ENCODE results near the gene GMDS. TPM values are rescaled to one million over a fixed set of nuclear protein-coding genes. Genes with fewer than 3 reads are reported as not detected.

GMDS gene
- total and polyA plus RNA-seq, 2 donors (not counting 3 experiments of a cell fraction or from before 2014, with no cell fraction given): 9.8 to 23.5 TPM

DNA sequence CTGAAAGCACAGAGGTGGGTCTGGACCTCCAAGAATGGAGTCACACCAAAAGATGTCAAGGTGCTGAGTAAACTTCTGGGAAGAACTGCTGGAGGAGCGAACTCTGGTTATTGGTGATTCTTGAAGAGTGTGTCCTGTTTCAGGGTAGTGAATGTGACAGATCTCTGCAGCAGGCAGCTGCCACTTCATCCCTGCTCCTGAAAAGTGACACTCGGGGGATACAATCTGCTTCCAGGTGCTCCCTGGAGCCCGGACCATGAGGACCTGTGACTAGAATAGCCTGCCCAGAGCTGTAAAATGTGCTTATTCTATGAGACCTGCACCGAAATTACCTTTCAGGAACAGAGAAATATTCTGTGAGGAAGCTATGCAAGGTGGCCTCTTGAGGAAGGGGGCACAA is 444.6 kb downstream of the GMDS start:
- intact Hi-C loops (cut with micrococcal nuclease): no loop called here
- dilution Hi-C loops (cut with MboI; ENCODE audit: extremely low pct_ligation_motif_present, low sequenced_read_pairs): no loop called here
- FAIRE-seq: no peak

More for the DNA sequence above, 444.6 kb downstream of the GMDS start:
- DNase-seq (ENCODE audit: low read depth, low spot score): no peak
- Histone ChIP-seq H3K4me2 (ENCODE audit: insufficient read depth, low read length) (no peak overlapping the region), H3K4me3 (replicated peaks in 1 of 3; ENCODE audit: insufficient read depth in 1 of 3, low read depth in 1 of 3, low read length in 3 of 3) (no peak overlapping the region), H2AFZ (ENCODE audit: low read depth, low read length) (no peak overlapping the region), H3K79me2 (ENCODE audit: control insufficient read depth, insufficient read depth, low read length) (no peaks in the 10 kb centered on the region), H3K9me1 (replicated peaks; ENCODE audit: control insufficient read depth, extremely low read depth, insufficient read depth, low read length) (no peaks in the 10 kb centered on the region), H3K27ac (ENCODE audit: insufficient read depth, low read depth, low read length) (no peak overlapping the region), H3K9ac (replicated peaks; ENCODE audit: extremely low read depth, insufficient read depth, low read length) (no peak overlapping the region), H3K27me3 (ENCODE audit: control insufficient read depth in 2 of 2, insufficient read depth in 2 of 2, low read length in 2 of 2) (no peaks in the 10 kb centered on the region), H3K36me3 (ENCODE audit: control insufficient read depth in 2 of 2, extremely low read depth in 1 of 2, insufficient read depth in 2 of 2, low read length in 2 of 2) (no peaks in the 10 kb centered on the region), H4K20me1 (replicated peaks; ENCODE audit: control insufficient read depth, extremely low read depth, insufficient read depth, low read length) (no peaks in the 10 kb centered on the region), H3K9me3 (replicated peaks; ENCODE audit: control insufficient read depth, insufficient read depth, low read length) (no peaks in the 10 kb centered on the region), H3K4me1 (ENCODE audit: control insufficient read depth, extremely low read depth, insufficient read depth, low read length) (peaks cover 33% of the 10 kb centered on the region)
- no peak for TF ChIP-seq POLR2A (IDR thresholded peaks at IDR 0.05; ENCODE audit: low read depth, low read length)
- TF ChIP-seq FOS (IDR thresholded peaks at IDR 0.05; ENCODE audit: borderline replicate concordance, insufficient read depth, low read length): no peak
- no peak for TF ChIP-seq EZH2 (IDR thresholded peaks at IDR 0.05; ENCODE audit: borderline replicate concordance, low read depth, low read length, severe bottlenecking)
- no peak for TF ChIP-seq GATA2 (IDR thresholded peaks at IDR 0.05; ENCODE audit: insufficient read depth, insufficient read length, low read depth, low read length)
- TF ChIP-seq MYC (IDR thresholded peaks at IDR 0.05; ENCODE audit: low read depth, low read length): no peak
- TF ChIP-seq, protein P1, sequence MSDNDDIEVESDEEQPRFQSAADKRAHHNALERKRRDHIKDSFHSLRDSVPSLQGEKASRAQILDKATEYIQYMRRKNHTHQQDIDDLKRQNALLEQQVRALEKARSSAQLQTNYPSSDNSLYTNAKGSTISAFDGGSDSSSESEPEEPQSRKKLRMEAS (IDR thresholded peaks at IDR 0.05; ENCODE audit: insufficient read depth, insufficient read length): no peak
- TF ChIP-seq, protein P2, sequence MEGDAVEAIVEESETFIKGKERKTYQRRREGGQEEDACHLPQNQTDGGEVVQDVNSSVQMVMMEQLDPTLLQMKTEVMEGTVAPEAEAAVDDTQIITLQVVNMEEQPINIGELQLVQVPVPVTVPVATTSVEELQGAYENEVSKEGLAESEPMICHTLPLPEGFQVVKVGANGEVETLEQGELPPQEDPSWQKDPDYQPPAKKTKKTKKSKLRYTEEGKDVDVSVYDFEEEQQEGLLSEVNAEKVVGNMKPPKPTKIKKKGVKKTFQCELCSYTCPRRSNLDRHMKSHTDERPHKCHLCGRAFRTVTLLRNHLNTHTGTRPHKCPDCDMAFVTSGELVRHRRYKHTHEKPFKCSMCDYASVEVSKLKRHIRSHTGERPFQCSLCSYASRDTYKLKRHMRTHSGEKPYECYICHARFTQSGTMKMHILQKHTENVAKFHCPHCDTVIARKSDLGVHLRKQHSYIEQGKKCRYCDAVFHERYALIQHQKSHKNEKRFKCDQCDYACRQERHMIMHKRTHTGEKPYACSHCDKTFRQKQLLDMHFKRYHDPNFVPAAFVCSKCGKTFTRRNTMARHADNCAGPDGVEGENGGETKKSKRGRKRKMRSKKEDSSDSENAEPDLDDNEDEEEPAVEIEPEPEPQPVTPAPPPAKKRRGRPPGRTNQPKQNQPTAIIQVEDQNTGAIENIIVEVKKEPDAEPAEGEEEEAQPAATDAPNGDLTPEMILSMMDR (IDR thresholded peaks at IDR 0.05; ENCODE audit: extremely low read depth in 1 of 2, insufficient read depth in 1 of 2, low read depth in 1 of 2, low read length in 2 of 2): no peak
- no peak for TF ChIP-seq JUN (IDR thresholded peaks at IDR 0.05; ENCODE audit: borderline replicate concordance, insufficient read depth, insufficient read length, low read depth)
- TF ChIP-seq POLR2AphosphoS5 (IDR thresholded peaks at IDR 0.05; ENCODE audit: insufficient read depth, low read depth, low read length): no peak
- no TSS peak for BruUV-seq (replicated peaks)
- CTCF ChIA-PET: interaction anchor here (0.8 to 1.9 kb wide), 6 partner anchors 10 to 38 kb away, joined by 3 to 10 read pairs (median 3); no protein-coding TSS in a partner anchor
- POLR2A ChIA-PET: no interaction called here

All from endothelial cell of umbilical vein (primary cell).